ENCODE results near the gene SELENOW. TPM values are rescaled to one million over a fixed set of nuclear protein-coding genes. Genes with fewer than 3 reads are reported as not detected.

SELENOW gene
- total RNA-seq, result 237 and 433 TPM in 2 replicates

GRCh38 chr19:47778049-47778953 is at the start of gene SELENOW:
SELENOW (plus strand) TSS chr19:47778703; CDS start chr19:47778786, 83 bp downstream.

GRCh38 chr19:47745010-47745901 is 33.2 kb upstream of the SELENOW start, which contains the start of gene NOP53:
NOP53 (plus strand) TSS chr19:47745546; CDS start chr19:47745560, 14 bp downstream.

GRCh38 chr19:47804451-47804850 is 25.9 kb downstream of the SELENOW start, which contains the start of gene TPRX1:
TPRX1 (minus strand) TSS chr19:47804551; CDS start chr19:47804539, 12 bp downstream.

GRCh38 chr19:47821460-47822020 is 43.0 kb downstream of the SELENOW start, which contains the start of gene CRX:
CRX (plus strand) TSS chr19:47821937; CDS start chr19:47834444, 12,507 bp downstream.

Small RNA genes within 50 kb of the gene (small RNA-seq; reads per million reads assigned to genes)
- gene AC008745.1, result not detected
- not detected for gene SNORD23

Other genes starting within 250 kb of the SELENOW start
- 2.7 and 7.5 TPM in 2 replicates for gene ZNF541, start 205.6 kb upstream of the SELENOW start, total RNA-seq
- gene BICRA, start 169.6 kb upstream of the SELENOW start, total RNA-seq, result 7.1 and 16.6 TPM in 2 replicates
- gene EHD2, start 65.3 kb upstream of the SELENOW start, total RNA-seq, result 113 and 126 TPM in 2 replicates
- gene NOP53, start 33.2 kb upstream of the SELENOW start, total RNA-seq, result 92.9 and 107 TPM in 2 replicates
- gene TPRX1, start 25.8 kb downstream of the SELENOW start, total RNA-seq, result not detected in 2 replicates
- not detected in 2 replicates for gene CRX, start 43.2 kb downstream of the SELENOW start, total RNA-seq
- not detected in 2 replicates for gene TPRX2, start 80.5 kb downstream of the SELENOW start, total RNA-seq
- gene SULT2A1, start 107.6 kb downstream of the SELENOW start, total RNA-seq, result not detected in 2 replicates
- not detected in 2 replicates for gene BSPH1, start 213.5 kb downstream of the SELENOW start, total RNA-seq
- not detected in 2 replicates for gene ELSPBP1, start 215.9 kb downstream of the SELENOW start, total RNA-seq

Measured in placental epithelial cell (primary cell).